ENCODE measurements around the gene KCNQ2.

GRCh38 chr20:63438121-63438520 is 34.3 kb downstream of the KCNQ2 start:
- TF ChIP-seq PATZ1 (CRISPR knock-in tag; IDR thresholded peaks at IDR 0.05; ENCODE audit: borderline replicate concordance) (no peak), ZFP3 (CRISPR knock-in tag; IDR thresholded peaks at IDR 0.05) (no peak), ZNF8 (CRISPR knock-in tag; IDR thresholded peaks at IDR 0.05) (no peak), ZNF70 (CRISPR knock-in tag; IDR thresholded peaks at IDR 0.05) (no peak), ARNTL (CRISPR knock-in tag; IDR thresholded peaks at IDR 0.05; ENCODE audit: borderline replicate concordance, low read depth) (no peak)

Data from SK-N-SH treated with all-trans-retinoic acid at 6 μM for 48 hours (cell line).